Measurements from ENCODE around the gene NFIA.

GRCh38 chr1:61109158-61109557 is 26.8 kb downstream of the NFIA start:
- TF ChIP-seq CTCF (IDR thresholded peaks at IDR 0.05): no peak
- no peak for TF ChIP-seq SIN3A (IDR thresholded peaks at IDR 0.05; ENCODE audit: borderline replicate concordance, insufficient read depth, low read depth, low read length)
- TF ChIP-seq POLR2AphosphoS5 (IDR thresholded peaks at IDR 0.05; ENCODE audit: low read depth, low read length): no peak
- no peak for TF ChIP-seq REST (IDR thresholded peaks at IDR 0.05; ENCODE audit: insufficient read depth in 1 of 2, low read depth in 2 of 2, low read length in 1 of 2)

Data from Panc1 (cell line).